SK-N-SH (cell line): ENCODE data around the gene EYA2. TPM values are rescaled to one million over a fixed set of nuclear protein-coding genes. Genes with fewer than 3 reads are reported as not detected.

Experiments
- CTCF ChIA-PET: fragments of 300-600, 350-600 bp; formaldehyde crosslinking; extraction: SDS; loops from one replicate; lab custom pipeline; 2021; lab: Yijun Ruan, JAX
- POLR2A ChIA-PET: fragments of 350-600 bp; sonication (Branson Sonifier 250); formaldehyde crosslinking; extraction: SDS; loops from one replicate; lab custom pipeline; 2020; ENCODE audit warnings: antibody characterized with exemption, inconsistent platforms; lab: Yijun Ruan, JAX
- DNase-seq: peaks from one replicate; pipeline ENCODE4 v3.0.0; 2012
- H2AFZ ChIP-seq: fragments of 200-600 bp; sonication (generic); 2 replicates; pipeline ENCODE4 v1.8.1; 2016; ENCODE audit warnings: antibody characterized with exemption, mild to moderate bottlenecking, low read depth
- H3F3A ChIP-seq: fragments of 200-600 bp; sonication (generic); replicated peaks from 2 replicates; pipeline ENCODE3; 2016; ENCODE audit warnings: antibody characterized with exemption, mild to moderate bottlenecking; ENCODE audit not compliant: insufficient read depth
- H3K27ac ChIP-seq, 2 experiments: fragments of 200-500 bp in 1 of 2; fragments of 200-600 bp in 1 of 2; sonication (Bioruptor generic) in 1 of 2; sonication (generic), shearing (Covaris generic) in 1 of 2; 2 replicates each; pipeline versions ENCODE4 v1.5.1 to v1.6.1; 2014 to 2016; ENCODE audit warnings: low read depth in 2 of 2, inconsistent platforms in 1 of 2, low read length in 1 of 2, mild to moderate bottlenecking in 1 of 2, mixed read lengths in 1 of 2
- H3K27me3 ChIP-seq: fragments of 200-600 bp; sonication (generic), shearing (Covaris generic); 2 replicates; pipeline ENCODE4 v1.6.1; 2016; ENCODE audit warnings: mixed run types; ENCODE audit not compliant: insufficient read depth
- H3K36me3 ChIP-seq, 2 experiments: fragments of 200-500 bp in 1 of 2; fragments of 200-600 bp in 1 of 2; sonication (Bioruptor generic) in 1 of 2; sonication (generic) in 1 of 2; replicated peaks in 1 of 2; 2 replicates each; pipeline versions ENCODE3 to v1.5.1; 2014 to 2016; ENCODE audit warnings: low read length in 1 of 2, mild to moderate bottlenecking in 1 of 2; ENCODE audit not compliant: insufficient read depth in 2 of 2, control insufficient read depth in 1 of 2
- H3K4me1 ChIP-seq, 2 experiments: fragments of 200-500 bp in 1 of 2; fragments of 200-600 bp in 1 of 2; sonication (Bioruptor generic) in 1 of 2; sonication (generic), shearing (Covaris generic) in 1 of 2; 2 replicates each; pipeline versions ENCODE4 v1.5.1 to v1.6.1; 2014 to 2016; ENCODE audit warnings: low read depth in 1 of 2, low read length in 1 of 2, mixed run types in 1 of 2; ENCODE audit not compliant: insufficient read depth in 2 of 2, control insufficient read depth in 1 of 2
- H3K4me2 ChIP-seq: fragments of 200-600 bp; sonication (generic), shearing (Covaris generic); 2 replicates; pipeline ENCODE4 v1.6.1; 2017; ENCODE audit warnings: mixed run types
- H3K4me3 ChIP-seq, 2 experiments: fragments of 200-500 bp in 1 of 2; fragments of 200-600 bp in 1 of 2; sonication (Bioruptor generic) in 1 of 2; sonication (generic), shearing (Covaris generic) in 1 of 2; 2 replicates each; pipeline versions ENCODE4 v1.5.1 to v1.8.1; 2014 to 2016; ENCODE audit warnings: low read depth in 2 of 2, inconsistent platforms in 1 of 2, low read length in 1 of 2, mild to moderate bottlenecking in 1 of 2, mixed read lengths in 1 of 2, moderate library complexity in 1 of 2
- H3K79me2 ChIP-seq: fragments of 200-600 bp; sonication (generic); 2 replicates; pipeline ENCODE4 v1.8.1; 2017; ENCODE audit warnings: mild to moderate bottlenecking; ENCODE audit not compliant: insufficient read depth
- H3K9ac ChIP-seq: fragments of 200-600 bp; sonication (generic); 2 replicates; pipeline ENCODE4 v1.6.1; 2017; ENCODE audit warnings: mixed run types
- H3K9me2 ChIP-seq: fragments of 200-600 bp; sonication (generic); 2 replicates; pipeline ENCODE4 v1.6.1; 2017; ENCODE audit warnings: mixed run types
- H3K9me3 ChIP-seq: fragments of 200-600 bp; sonication (generic); 2 replicates; pipeline ENCODE4 v1.6.1; 2017; ENCODE audit warnings: mixed run types, mild to moderate bottlenecking, moderate library complexity
- H4K20me1 ChIP-seq: fragments of 200-600 bp; sonication (generic); 2 replicates; pipeline ENCODE4 v1.6.1; 2017; ENCODE audit warnings: mild to moderate bottlenecking, mixed run types; ENCODE audit not compliant: insufficient read depth
- CHD2 ChIP-seq: fragments of 150-350 bp; IDR thresholded peaks from 2 replicates; pipeline ENCODE4 v1.6.1; 2018; ENCODE audit warnings: low read length; ENCODE audit not compliant: partially characterized antibody
- ELF1 ChIP-seq: IDR thresholded peaks from 2 replicates; pipeline ENCODE4 v1.4.0; 2012
- EP300 ChIP-seq, 2 experiments: IDR thresholded peaks; 2 replicates each; pipeline versions ENCODE4 v1.4.0 to v1.6.1; 2012; ENCODE audit warnings: borderline replicate concordance in 1 of 2, low read depth in 1 of 2, low read length in 1 of 2
- EZH2phosphoT487 ChIP-seq: fragments of 200-600 bp; sonication (generic); IDR thresholded peaks from 2 replicates; pipeline ENCODE4 v1.6.1; 2017; ENCODE audit warnings: low read depth, mixed run types, mild to moderate bottlenecking, antibody characterized with exemption, moderate library complexity, borderline replicate concordance
- FOSL2 ChIP-seq: IDR thresholded peaks from 2 replicates; pipeline ENCODE4 v1.4.0; 2012; ENCODE audit warnings: low read depth, mild to moderate bottlenecking, moderate library complexity, borderline replicate concordance
- JUND ChIP-seq: IDR thresholded peaks from 2 replicates; pipeline ENCODE4 v1.4.0; 2012
- MEF2A ChIP-seq: IDR thresholded peaks from 2 replicates; pipeline ENCODE4 v1.4.0; 2012; ENCODE audit warnings: low read depth, borderline replicate concordance
- MXI1 ChIP-seq: IDR thresholded peaks from 2 replicates; pipeline ENCODE4 v1.6.1; 2012; ENCODE audit warnings: mild to moderate bottlenecking, low read depth, low read length, improper control_type of control experiment
- POLR2AphosphoS5 ChIP-seq: IDR thresholded peaks from 2 replicates; pipeline ENCODE4 v1.6.1; 2012; ENCODE audit warnings: low read depth, low read length
- RAD21 ChIP-seq: IDR thresholded peaks from 2 replicates; pipeline ENCODE4 v1.6.1; 2012; ENCODE audit warnings: mild to moderate bottlenecking, low read length
- RFX5 ChIP-seq: IDR thresholded peaks from 2 replicates; pipeline ENCODE4 v1.6.1; 2012; ENCODE audit warnings: mild to moderate bottlenecking, improper control_type of control experiment, low read length
- RXRA ChIP-seq: IDR thresholded peaks from 2 replicates; pipeline ENCODE4 v1.4.0; 2012; ENCODE audit warnings: low read depth, mild to moderate bottlenecking, borderline replicate concordance
- SIN3A ChIP-seq: IDR thresholded peaks from 2 replicates; pipeline ENCODE4 v1.6.1; 2012; ENCODE audit warnings: low read depth, mild to moderate bottlenecking, low read length, moderate library complexity, borderline replicate concordance
- SMC3 ChIP-seq: IDR thresholded peaks from 2 replicates; pipeline ENCODE4 v1.6.1; 2012; ENCODE audit warnings: low read depth, low read length, improper control_type of control experiment
- TAF1 ChIP-seq: IDR thresholded peaks from 2 replicates; pipeline ENCODE4 v1.6.1; 2012; ENCODE audit warnings: low read depth, mild to moderate bottlenecking, low read length, moderate library complexity, borderline replicate concordance
- TCF12 ChIP-seq: IDR thresholded peaks from 2 replicates; pipeline ENCODE4 v1.4.0; 2012
- TEAD4 ChIP-seq: IDR thresholded peaks from 2 replicates; pipeline ENCODE4 v1.4.0; 2012; ENCODE audit warnings: mild to moderate bottlenecking, borderline replicate concordance; ENCODE audit not compliant: insufficient read depth
- WGBS: methylation state at CpG from one replicate; pipeline ENCODE4 v1.1.6; 2017; ENCODE audit warnings: low lambda C conversion rate; 5-methylcytosine and 5-hydroxymethylcytosine counted together
- polyA plus RNA-seq, 3 experiments: library from polyadenylated mRNA; depleted of rRNA; stranded (reverse); fragments of >200 nt; gene quantifications; 2 replicates each; pipeline ENCODE4 v1.2.3, GENCODE V29; 2012
- TF ChIP-seq, protein P1 (sequence below): IDR thresholded peaks from 2 replicates; pipeline ENCODE4 v1.6.1; 2012; ENCODE audit warnings: mild to moderate bottlenecking, low read depth, low read length, moderate library complexity
- TF ChIP-seq, protein P2 (sequence below): IDR thresholded peaks from 2 replicates; pipeline ENCODE4 v1.4.0; 2012; ENCODE audit warnings: low read depth, borderline replicate concordance
- TF ChIP-seq, protein P3 (sequence below): IDR thresholded peaks from 2 replicates; pipeline ENCODE4; 2012
- TF ChIP-seq, protein P4 (sequence below): fragments of 150-350 bp; IDR thresholded peaks from 2 replicates; pipeline ENCODE4 v1.6.1; 2016; ENCODE audit warnings: mild to moderate bottlenecking, low read depth, low read length

Gene EYA2
- polyA plus RNA-seq, 1 of the 3 experiments (the other 2 are of a cell fraction), result 0.05 TPM

DNA sequence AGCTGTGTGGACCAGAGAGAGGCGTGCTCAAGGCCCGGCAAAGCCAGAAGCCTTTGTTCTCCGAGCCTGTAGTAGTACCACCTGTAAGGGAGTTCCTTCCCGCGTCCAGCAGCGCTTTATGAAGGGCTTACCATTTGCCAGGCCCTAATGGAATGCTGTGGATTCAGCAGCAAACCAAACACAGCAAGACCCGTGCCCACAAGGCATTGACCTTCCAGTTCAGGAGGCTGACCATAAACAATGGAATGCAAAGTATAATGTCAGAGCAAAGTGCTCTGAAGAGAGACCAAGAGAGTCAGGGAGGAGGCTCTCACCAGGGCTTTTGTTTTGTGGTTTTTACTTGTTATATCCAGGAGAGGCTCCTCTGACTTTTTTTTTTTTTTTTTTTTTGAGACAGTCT, 252.0 kb downstream of the EYA2 start (continued):
- TF ChIP-seq, protein P1, sequence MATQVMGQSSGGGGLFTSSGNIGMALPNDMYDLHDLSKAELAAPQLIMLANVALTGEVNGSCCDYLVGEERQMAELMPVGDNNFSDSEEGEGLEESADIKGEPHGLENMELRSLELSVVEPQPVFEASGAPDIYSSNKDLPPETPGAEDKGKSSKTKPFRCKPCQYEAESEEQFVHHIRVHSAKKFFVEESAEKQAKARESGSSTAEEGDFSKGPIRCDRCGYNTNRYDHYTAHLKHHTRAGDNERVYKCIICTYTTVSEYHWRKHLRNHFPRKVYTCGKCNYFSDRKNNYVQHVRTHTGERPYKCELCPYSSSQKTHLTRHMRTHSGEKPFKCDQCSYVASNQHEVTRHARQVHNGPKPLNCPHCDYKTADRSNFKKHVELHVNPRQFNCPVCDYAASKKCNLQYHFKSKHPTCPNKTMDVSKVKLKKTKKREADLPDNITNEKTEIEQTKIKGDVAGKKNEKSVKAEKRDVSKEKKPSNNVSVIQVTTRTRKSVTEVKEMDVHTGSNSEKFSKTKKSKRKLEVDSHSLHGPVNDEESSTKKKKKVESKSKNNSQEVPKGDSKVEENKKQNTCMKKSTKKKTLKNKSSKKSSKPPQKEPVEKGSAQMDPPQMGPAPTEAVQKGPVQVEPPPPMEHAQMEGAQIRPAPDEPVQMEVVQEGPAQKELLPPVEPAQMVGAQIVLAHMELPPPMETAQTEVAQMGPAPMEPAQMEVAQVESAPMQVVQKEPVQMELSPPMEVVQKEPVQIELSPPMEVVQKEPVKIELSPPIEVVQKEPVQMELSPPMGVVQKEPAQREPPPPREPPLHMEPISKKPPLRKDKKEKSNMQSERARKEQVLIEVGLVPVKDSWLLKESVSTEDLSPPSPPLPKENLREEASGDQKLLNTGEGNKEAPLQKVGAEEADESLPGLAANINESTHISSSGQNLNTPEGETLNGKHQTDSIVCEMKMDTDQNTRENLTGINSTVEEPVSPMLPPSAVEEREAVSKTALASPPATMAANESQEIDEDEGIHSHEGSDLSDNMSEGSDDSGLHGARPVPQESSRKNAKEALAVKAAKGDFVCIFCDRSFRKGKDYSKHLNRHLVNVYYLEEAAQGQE, result no peak
- TF ChIP-seq ELF1 (no peak), TCF12 (peak; percentile 67; the same call in 1 of the 2 replicates), MXI1 (no peak), TEAD4 (no peak), POLR2AphosphoS5 (no peak), RAD21 (no peak), FOSL2 (0 out of 2 replicates have a peak, but pooled peaks have one; percentile 17), JUND (no peak), SIN3A (no peak), MEF2A (no peak)
- TF ChIP-seq, protein P2, sequence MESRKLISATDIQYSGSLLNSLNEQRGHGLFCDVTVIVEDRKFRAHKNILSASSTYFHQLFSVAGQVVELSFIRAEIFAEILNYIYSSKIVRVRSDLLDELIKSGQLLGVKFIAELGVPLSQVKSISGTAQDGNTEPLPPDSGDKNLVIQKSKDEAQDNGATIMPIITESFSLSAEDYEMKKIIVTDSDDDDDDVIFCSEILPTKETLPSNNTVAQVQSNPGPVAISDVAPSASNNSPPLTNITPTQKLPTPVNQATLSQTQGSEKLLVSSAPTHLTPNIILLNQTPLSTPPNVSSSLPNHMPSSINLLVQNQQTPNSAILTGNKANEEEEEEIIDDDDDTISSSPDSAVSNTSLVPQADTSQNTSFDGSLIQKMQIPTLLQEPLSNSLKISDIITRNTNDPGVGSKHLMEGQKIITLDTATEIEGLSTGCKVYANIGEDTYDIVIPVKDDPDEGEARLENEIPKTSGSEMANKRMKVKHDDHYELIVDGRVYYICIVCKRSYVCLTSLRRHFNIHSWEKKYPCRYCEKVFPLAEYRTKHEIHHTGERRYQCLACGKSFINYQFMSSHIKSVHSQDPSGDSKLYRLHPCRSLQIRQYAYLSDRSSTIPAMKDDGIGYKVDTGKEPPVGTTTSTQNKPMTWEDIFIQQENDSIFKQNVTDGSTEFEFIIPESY, result peak; percentile 50; the same call in 1 of the 2 replicates
- TF ChIP-seq, protein P3, sequence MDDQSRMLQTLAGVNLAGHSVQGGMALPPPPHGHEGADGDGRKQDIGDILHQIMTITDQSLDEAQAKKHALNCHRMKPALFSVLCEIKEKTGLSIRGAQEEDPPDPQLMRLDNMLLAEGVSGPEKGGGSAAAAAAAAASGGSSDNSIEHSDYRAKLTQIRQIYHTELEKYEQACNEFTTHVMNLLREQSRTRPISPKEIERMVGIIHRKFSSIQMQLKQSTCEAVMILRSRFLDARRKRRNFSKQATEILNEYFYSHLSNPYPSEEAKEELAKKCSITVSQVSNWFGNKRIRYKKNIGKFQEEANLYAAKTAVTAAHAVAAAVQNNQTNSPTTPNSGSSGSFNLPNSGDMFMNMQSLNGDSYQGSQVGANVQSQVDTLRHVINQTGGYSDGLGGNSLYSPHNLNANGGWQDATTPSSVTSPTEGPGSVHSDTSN, result 0 out of 2 replicates have a peak, but pooled peaks have one; percentile 7

DNA sequence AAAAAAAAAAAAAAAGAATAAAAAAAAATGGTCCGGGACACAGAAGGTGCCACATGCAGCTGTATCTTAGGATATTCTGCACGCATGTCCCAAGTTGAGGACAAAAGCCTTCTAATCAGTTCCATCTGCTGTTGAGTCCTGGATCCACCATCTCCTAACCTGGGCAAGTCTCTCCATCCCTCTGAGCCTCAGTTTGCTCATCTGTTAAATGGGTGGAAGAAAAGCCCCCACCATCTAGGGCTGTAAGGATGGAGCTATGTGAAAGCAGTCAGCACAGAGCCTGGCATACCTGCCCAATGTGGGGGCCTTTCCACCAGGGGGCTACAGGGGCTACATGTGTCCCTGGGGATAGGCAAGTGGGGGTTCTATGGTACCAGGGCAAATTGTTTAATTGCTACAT, 253.4 kb downstream of the EYA2 start:
- Histone ChIP-seq H2AFZ (no peak overlapping the region), H3K4me1 (peaks cover 5 to 9% of the 10 kb centered on the region in 2 experiments; a peak in 2 of 4 replicates), H3K36me3 (no peaks in the 10 kb centered on the region), H4K20me1 (no peaks in the 10 kb centered on the region), H3K27me3 (no peaks in the 10 kb centered on the region), H3K79me2 (no peaks in the 10 kb centered on the region), H3K4me3 (no peak overlapping the region), H3K9me3 (no peaks in the 10 kb centered on the region), H3K4me2 (no peak overlapping the region), H3K9me2 (no peaks in the 10 kb centered on the region), H3F3A (peaks cover 3% of the 10 kb centered on the region), H3K27ac (no peak overlapping the region), H3K9ac (no peak overlapping the region)
- 98% methylated on average over 2 of the region's 2 CpGs for WGBS
- ChIA-PET CTCF (interaction anchor here (1.0 to 11.7 kb wide), 5 partner anchors 20 to 402 kb away, joined by 3 to 163 read pairs (median 4); no protein-coding TSS in a partner anchor), POLR2A (no interaction called here)
- no peak for DNase-seq
- no peak for TF ChIP-seq SMC3
- TF ChIP-seq, protein P4, sequence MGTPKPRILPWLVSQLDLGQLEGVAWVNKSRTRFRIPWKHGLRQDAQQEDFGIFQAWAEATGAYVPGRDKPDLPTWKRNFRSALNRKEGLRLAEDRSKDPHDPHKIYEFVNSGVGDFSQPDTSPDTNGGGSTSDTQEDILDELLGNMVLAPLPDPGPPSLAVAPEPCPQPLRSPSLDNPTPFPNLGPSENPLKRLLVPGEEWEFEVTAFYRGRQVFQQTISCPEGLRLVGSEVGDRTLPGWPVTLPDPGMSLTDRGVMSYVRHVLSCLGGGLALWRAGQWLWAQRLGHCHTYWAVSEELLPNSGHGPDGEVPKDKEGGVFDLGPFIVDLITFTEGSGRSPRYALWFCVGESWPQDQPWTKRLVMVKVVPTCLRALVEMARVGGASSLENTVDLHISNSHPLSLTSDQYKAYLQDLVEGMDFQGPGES, result no peak
- TF ChIP-seq EZH2phosphoT487, result no peak
- no peak for TF ChIP-seq EP300 (IDR thresholded peaks at IDR 0.05; ENCODE audit: borderline replicate concordance in 1 of 2, low read depth in 1 of 2, low read length in 1 of 2)
- TF ChIP-seq RXRA, result no peak
- no peak for TF ChIP-seq TAF1
- TF ChIP-seq CHD2, result no peak
- no peak for TF ChIP-seq RAD21
- TF ChIP-seq, protein P1, result no peak
- TF ChIP-seq RFX5, result no peak
- TF ChIP-seq MEF2A, result no peak
